HG03439 (cell line): ENCODE results near the gene ACP5.
A peak's percentile ranks its signal among the peaks of the same experiment; 100 is the strongest.

Source experiments
- ATAC-seq: cut with Tn5 transposase; IDR thresholded peaks from one replicate; pipeline ENCODE4 v1.9.1; 2021; ENCODE audit warnings: mild to moderate bottlenecking, moderate library complexity; ENCODE audit not compliant: unreplicated experiment

Gene ACP5

DNA sequence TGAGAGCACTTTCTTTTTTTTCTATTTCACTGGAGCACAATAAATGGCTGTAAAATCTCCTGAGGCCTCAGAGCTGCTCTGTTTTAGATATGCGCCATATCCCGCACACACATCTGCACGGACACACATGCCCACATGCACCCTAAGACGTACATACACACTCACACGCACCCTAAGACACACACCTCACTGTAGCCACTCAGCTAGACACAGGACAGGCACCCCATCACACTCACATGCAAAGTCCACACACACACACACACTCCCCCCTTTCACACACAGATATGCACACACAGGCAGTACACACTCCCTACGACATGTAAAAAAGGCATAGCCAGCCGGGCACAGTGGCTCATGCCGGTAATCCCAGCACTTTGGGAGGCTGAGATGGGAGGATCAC is 27.2 kb downstream of the ACP5 start:
- ATAC-seq: no peak

DNA sequence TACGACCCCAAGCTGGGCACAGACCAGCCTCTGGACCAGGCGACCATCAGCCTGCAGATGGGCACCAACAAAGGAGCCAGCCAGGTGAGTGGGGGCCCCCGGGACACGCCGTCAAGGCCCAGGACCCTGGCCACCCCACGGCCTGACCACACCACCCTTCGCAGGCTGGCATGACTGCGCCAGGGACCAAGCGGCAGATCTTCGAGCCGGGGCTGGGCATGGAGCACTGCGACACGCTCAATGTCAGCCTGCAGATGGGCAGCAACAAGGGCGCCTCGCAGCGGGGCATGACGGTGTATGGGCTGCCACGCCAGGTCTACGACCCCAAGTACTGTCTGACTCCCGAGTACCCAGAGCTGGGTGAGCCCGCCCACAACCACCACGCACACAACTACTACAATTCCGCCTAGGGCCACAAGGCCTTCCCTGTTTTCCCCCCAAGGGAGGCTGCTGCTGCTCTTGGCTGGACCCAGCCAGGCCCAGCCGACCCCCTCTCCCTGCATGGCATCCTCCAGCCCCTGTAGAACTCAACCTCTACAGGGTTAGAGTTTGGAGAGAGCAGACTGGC is 28.0 kb downstream of the ACP5 start:
- no peak for ATAC-seq

DNA sequence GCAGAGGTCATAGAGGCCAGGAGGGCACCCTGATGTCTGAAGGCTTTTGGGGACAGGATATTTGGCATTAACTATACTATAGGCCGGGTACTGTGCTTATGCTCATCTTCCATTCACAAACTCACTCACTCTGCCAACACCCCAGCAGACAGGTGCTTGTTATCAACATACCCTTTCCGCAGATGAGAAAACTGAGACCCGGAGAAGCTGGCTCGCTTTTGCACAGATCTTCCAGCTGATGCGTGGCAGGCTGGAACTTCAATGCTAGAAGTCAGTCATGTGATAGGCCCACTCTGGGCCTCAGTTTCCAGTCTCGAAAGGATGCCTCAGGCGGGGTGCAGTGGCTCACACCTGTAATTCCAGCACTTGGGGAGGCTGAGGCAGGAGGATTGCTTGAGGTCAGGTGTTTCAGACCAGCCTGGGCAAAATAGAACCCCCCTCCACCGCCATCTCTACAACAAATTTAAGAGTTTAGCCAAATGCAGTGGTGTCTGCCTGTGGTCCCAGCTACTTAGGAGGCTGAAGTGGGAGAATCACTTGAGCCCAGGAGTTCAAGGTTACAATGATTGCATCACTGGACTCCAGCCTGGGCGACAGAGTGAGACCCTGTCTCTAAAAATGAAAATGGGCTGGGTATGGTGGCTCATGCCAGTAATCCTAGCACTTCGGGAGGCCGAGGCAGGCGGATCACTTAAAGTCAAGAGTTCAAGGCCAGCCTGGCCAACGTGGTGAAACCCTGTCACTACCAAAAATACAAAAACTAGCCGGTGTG is 29.3 kb downstream of the ACP5 start:
- ATAC-seq: no peak

DNA sequence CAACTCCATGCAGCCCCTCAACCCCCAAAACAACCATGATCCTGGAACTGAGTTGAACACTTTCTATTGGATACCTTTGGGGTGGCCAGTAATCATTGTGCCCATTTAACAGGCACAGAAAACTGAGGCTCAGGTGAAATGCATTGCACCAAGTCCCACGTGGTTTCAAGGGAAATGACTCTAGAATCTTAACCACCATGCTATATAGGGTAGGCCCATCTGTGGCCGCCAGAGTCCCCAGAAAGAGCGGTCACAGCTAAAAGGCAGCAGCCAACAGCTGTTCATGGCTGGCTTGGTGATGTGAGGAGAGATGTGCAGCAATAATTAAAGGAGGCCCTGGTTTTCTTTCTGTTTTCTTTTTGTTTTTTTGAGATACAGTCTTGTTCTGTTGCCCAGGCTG is 36.2 kb downstream of the ACP5 start:
- no peak for ATAC-seq

DNA sequence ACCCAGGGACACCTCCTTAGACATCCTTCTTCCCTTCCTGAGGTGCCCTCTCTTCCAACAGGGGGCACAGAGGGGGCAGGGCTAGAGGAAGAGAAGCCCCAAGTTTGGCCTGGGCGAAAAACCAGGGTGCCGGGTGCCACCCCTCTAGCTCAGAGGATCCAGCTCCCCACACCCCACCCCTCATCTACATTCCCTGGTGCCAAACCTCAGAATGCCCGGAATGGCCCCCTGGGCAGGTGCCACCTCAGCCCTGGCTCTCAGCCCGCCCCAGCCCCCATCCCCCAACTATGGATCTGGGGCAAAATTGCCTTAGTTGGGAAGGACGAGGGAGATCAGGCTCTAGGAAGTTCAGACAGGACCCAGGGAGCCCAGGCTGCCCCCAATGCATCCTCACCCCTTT is 36.8 kb downstream of the ACP5 start:
- no peak for ATAC-seq

DNA sequence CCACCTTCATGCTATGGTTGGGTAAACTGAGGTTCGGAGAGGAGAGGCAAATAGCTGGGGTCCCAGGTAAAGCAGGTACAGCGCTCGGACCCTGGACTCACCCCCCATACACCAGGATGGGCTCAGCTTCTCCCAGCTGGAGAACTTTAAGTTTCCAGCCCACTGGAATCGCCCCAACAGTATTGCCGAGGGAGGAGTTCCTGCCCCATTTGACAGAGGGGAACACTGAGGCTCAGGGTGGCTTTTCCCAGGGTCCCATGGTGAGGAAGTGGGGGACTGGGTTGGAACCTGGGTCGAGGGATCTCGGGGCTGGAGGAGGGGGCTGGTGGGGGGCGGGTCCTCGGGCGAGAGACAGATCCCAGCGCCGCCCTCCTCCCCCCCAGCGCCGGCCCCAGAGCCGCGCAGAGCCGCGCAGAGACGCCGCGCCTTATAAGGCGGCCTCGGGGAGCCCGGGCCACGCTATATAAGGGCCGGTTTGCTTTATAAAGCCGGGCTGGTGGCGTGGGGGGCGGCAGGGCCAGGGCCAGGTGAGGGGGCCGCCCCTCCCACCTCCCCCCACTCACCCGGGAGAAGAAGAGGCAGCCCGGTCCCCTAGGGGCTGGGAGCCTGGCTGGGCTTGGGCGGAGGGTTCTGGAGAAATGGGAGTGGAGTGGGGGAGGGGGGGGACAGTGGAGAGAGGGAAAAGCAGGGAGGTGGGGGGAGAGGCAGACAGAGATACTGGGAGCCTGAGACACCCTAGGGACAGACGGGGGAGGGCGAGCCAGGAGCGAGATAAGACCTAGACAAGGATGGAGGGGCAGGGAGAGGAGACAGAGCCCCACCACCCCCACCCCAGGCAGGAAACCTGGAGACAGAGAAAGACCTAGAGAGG is 37.7 kb downstream of the ACP5 start:
- no peak for ATAC-seq

DNA sequence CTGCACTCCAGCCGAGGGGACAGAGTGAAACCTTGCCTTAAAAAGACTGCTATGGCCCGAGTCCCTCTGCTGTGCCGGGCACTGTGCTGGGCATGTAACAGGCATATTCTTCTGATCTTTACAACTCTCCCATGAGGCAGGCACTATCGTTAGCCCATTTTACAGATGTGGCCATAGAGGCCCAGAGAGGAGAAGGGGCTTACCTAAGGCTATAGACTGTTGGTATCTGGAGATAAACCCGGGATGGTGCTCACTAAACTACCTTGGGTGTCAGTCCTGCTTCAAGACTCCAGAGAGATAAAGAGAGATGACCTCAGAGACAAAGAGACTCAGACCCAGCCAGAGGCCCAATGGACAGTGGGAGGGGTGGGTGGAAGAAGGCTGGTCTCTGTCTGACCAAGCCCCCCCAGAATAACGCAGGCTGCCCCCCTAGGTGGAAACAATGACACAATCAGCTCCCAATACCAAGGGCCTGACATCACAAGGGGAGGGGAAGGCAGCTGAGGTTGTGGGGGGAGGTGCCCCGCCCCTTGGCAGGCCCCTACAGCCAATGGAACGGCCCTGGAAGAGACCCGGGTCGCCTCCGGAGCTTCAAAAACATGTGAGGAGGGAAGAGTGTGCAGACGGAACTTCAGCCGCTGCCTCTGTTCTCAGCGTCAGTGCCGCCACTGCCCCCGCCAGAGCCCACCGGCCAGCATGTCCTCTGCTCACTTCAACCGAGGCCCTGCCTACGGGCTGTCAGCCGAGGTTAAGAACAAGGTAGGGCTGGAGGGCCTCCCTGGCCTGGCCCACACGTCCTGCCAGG is 39.0 kb downstream of the ACP5 start, which contains the start of gene CNN1:
Gene CNN1 (plus strand): TSS at position 620 of the 805 bp plus-strand sequence. CDS start 77 bp downstream, at position 697.
- no peak for ATAC-seq

DNA sequence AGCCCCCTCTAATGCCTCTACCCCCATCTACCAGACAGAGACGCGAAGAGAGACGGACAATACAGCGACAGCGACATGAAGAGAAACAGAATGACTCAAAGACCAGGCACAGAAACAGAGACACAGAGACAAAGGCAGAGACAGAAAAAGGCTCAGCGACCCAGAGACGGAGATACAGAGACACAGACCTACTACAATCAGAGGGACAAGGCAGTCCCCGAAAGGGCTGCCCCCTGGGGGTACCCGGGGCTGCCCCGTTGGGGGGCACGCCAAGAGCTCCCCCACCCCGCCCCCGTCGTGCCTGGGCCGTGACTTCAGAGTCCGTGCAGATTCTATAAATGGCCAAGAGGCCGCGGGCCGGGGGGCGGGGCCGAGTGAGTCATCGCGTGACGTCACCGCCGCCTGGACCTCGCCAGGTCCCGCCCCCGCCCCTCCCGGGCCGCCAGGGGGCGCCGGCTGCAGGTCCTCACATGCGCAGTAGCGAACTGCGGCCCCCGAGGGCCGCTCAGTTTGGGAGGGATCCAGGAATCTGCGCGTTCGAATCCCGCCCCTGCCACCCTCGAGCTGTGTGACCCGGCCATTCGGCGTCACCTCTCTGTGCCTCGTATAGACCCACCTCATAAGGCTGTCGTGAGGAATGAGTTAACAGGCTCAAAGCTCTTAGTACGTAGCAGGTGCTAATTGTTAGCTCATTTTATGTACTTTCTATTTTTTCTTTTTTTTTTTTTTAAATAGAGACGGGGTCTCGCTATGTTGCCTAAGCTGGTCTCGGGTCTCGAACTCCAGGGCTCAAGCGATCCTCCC is 41.5 kb downstream of the ACP5 start:
- peak; percentile 76 for ATAC-seq

DNA sequence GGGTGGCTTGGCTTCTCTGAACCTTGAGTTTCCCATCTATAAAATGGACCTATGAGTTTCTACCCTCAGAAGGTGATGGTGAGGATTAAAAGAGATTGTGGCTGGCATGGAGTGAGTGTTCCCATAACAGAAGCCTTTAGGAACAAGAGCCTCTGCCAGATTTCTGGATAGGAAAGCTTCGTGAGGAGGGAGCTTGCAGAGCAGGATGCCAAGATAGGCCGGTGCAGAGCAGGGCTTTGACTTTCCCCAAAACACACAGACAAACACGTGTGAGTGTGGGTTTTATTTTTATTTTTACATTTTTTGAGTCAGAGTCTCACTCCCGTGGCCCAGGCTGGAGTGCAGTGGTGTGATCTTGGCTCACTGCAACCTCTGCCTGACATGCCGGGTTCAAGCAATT is 42.5 kb downstream of the ACP5 start:
- ATAC-seq: no peak

DNA sequence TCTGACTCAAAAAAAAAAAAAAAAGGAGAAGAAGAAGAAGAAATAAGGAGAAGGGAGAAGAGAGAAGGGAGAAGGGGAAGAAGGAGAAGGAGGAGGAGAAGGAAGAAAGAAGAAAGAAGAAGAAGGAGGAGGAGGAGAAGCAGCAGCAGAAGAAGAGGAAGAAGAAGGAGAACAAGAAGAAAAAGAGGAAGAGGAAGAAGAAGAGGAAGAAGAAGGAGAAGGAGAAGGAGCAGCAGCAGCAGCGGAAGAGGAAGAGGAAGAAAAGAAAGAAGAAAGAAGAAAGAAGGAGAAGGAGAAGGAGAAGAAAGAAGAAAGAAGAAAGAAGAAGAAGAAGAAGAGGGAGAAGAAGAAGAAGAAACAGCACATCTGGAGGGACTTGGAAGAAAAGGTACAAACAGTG is 42.9 kb downstream of the ACP5 start:
- ATAC-seq: no peak

DNA sequence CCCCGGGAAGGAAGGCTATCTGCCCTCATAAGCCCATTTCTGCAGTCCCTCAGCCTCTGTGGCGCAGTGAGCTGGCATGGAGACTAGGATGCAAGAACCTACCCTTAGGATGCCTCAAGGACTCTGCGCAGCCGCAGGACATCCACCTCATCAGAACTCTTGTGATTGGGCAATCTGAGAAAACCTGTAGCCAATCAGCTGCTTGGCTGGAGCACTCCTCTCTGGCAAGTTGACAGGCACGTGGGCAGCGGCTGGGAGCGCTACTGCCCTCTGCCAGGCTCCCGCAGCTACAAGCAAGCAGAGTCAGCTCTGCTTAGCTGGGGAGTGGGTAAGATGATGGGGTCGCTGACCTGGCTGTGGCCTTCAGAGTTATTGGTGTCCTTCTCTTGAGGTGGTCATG is 47.0 kb downstream of the ACP5 start:
- ATAC-seq: no peak

DNA sequence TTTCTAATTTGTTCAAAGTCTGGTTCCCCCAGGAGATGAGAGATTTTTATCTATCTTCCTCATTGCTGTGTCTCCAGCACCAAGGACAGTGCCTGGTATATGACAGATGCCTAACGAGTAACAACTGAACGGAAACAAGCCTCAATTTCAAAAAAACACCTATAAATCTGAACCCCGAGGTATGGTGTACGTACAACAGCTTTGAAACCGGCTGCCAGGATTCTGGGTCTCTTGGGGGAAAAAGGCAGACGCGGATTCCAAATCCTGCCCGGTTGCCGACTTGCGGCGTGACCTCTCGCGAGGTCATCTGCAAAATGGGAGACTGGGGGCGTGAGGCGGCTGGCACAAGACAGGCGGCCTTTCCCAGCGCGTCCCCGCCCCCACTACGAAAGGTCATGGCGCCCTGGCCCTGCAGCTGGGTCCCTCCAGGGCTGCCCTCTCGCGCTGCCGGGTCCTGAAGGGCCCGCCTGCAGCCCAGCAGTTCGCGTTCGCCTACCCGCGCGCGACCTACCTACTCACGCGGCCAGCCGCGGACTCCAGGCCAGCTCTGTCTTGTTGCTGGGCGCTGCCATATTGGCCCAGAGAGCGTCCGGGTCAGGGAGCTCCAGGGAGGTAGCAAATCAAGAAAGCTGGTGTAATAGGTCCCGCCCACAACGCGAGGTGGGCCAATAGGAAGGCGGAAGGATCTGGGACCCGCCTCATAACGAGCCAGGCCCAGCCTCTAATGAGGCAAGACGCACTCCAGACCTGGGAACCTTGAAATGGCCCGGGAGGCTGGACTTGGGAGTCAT is 48.7 kb downstream of the ACP5 start, which contains the start of gene ECSIT:
Gene ECSIT (minus strand): TSS at position 584 of the 791 bp plus-strand sequence. CDS start 9,964 bp downstream, outside the sequence.
- peak; percentile 90 for ATAC-seq
